Activated B cell treated with CpG ODN at 0.5 μM for 24 hours (primary cell): ENCODE results near the gene NUP214. TPM values are rescaled to one million over a fixed set of nuclear protein-coding genes. Genes with fewer than 3 reads are reported as not detected.

Source experiments
- ATAC-seq: fragments of 200-7000 bp; cut with Tn5 transposase; one replicate; pipeline ENCODE4 v1.10.0; 2021; ENCODE audit warnings: low read depth, mild to moderate bottlenecking, moderate library complexity
- CTCF ChIA-PET: fragments of 350-600 bp; sonication (Branson Sonifier 250); formaldehyde crosslinking; loops from one replicate; lab custom pipeline; 2021; ENCODE audit warnings: antibody characterized with exemption; lab: Charles Lee
- POLR2A ChIA-PET: fragments of 350-600 bp; sonication (Branson Sonifier 250); formaldehyde crosslinking; loops from one replicate; lab custom pipeline; 2021; ENCODE audit warnings: antibody characterized with exemption; lab: Charles Lee
- DNase-seq: peaks from one replicate; pipeline ENCODE4 v3.0.0; 2022
- H3K27ac Mint-ChIP-seq: one replicate; pipeline ENCODE4 v1.8.0; 2020; ENCODE audit warnings: mixed read lengths
- H3K27me3 Mint-ChIP-seq: one replicate; pipeline ENCODE4 v1.8.0; 2021; ENCODE audit warnings: mixed read lengths
- H3K36me3 Mint-ChIP-seq: one replicate; pipeline ENCODE4 v1.8.0; 2021; ENCODE audit warnings: low read depth, mixed read lengths
- H3K4me1 Mint-ChIP-seq: one replicate; pipeline ENCODE4 v1.8.0; 2021; ENCODE audit warnings: mixed read lengths
- H3K4me3 Mint-ChIP-seq: one replicate; pipeline ENCODE4 v1.8.0; 2020; ENCODE audit warnings: mild to moderate bottlenecking, mixed read lengths
- H3K9me3 Mint-ChIP-seq: one replicate; pipeline ENCODE4 v1.8.0; 2020; ENCODE audit warnings: mixed read lengths
- intact Hi-C: fragments of 100-400 bp; cut with micrococcal nuclease; formaldehyde crosslinking; loops from one replicate; pipeline ENCODE4 v1.15.1; 2024
- total RNA-seq: library from RNA; stranded (reverse); gene quantifications from 2 replicates; pipeline ENCODE4 v1.2.3, GENCODE V29; 2022
- TF ChIP-seq, protein P1 (sequence below): fragments of 200-600 bp; IDR thresholded peaks from one replicate; pipeline ENCODE4 v1.8.0; 2022; ENCODE audit warnings: antibody characterized with exemption, mild to moderate bottlenecking

Gene NUP214
- total RNA-seq, 1 donor from 2014 or later = 90.9 TPM

DNA sequence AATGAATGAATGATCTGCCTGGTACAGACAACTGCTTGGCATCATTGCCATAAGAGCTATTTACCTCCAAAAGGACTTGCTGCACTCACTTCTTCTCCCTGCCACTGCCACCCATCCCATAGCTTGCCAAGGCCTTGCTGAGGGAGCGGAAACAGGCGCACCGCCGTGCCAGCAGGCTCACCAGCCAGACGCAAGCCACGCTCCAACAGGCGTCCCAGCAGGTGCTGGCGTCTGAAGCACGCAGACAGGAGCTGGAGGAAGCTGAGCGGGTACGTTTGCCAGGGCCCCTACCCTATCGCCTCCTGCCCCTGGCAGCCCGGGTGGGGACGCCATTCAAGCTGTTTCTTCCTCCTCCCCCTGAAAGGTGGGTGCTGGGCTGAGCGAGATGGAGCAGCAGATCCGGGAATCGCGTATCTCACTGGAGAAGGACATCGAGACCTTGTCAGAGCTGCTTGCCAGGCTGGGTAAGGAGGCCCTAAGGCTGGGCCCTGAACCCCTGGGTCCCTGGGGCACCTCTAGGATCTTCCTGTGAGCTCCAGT is 38.0 kb upstream of the NUP214 start:
- Mint-ChIP-seq H3K36me3 (no peaks in the 10 kb centered on the region), H3K4me1 (no peaks in the 10 kb centered on the region), H3K4me3 (no peak overlapping the region), H3K27ac (no peak overlapping the region), H3K27me3 (peaks cover 2% of the 10 kb centered on the region), H3K9me3 (no peaks in the 10 kb centered on the region)
- TF ChIP-seq, protein P1, sequence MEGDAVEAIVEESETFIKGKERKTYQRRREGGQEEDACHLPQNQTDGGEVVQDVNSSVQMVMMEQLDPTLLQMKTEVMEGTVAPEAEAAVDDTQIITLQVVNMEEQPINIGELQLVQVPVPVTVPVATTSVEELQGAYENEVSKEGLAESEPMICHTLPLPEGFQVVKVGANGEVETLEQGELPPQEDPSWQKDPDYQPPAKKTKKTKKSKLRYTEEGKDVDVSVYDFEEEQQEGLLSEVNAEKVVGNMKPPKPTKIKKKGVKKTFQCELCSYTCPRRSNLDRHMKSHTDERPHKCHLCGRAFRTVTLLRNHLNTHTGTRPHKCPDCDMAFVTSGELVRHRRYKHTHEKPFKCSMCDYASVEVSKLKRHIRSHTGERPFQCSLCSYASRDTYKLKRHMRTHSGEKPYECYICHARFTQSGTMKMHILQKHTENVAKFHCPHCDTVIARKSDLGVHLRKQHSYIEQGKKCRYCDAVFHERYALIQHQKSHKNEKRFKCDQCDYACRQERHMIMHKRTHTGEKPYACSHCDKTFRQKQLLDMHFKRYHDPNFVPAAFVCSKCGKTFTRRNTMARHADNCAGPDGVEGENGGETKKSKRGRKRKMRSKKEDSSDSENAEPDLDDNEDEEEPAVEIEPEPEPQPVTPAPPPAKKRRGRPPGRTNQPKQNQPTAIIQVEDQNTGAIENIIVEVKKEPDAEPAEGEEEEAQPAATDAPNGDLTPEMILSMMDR = no peak
- intact Hi-C loops = no loop called here
- POLR2A ChIA-PET = no interaction called here
- ATAC-seq = no peak
- CTCF ChIA-PET = no interaction called here
- DNase-seq = no peak

DNA sequence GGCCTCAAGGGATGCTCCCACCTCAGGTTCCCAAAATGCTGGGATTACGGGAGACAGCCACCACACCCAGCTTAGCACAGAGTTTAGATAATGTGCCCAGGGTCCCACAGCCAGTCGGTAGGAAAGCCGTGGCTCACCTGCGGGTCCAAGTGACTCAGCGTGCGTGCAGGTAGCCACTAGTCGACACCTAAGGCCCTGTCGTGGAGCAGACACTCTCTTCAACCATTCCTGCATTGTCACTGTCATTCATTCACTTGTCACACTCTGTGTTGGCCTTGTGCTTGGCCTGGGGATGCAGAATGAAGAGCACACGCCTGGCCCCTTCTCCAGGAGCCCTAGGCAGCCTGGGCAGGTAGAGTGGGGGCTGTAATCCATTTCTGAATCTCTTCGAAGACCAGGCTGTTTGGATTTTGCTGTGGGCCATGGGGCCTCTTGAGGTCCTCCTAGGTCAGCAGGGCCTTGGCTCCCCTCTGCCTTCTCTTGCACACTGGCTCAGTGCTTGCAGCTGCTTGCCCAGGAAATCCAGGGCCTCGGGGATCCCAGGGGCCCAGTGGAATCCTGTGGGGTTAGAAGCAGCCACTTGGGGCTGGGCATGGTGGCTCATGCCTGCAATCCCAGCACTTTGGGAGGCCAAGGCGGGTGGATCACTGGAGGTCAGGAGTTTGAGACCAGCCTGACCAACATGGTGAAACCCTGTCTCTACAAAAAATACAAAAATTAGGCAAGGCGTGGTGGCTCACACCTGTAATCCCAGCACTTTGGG is 35.2 kb upstream of the NUP214 start:
- ChIA-PET POLR2A (interaction anchor here (0.6 kb wide), 1 partner anchor 244 kb away, joined by 4 read pairs; no protein-coding TSS in a partner anchor), CTCF (no interaction called here)
- H3K4me3 Mint-ChIP-seq = no peak overlapping the region
- peaks cover 19% of the 10 kb centered on the region for H3K27me3 Mint-ChIP-seq
- ATAC-seq (no peak), DNase-seq (no peak)
- intact Hi-C loops = no loop called here
- H3K27ac Mint-ChIP-seq = no peak overlapping the region
- H3K4me1 Mint-ChIP-seq = no peaks in the 10 kb centered on the region
- TF ChIP-seq, protein P1 = no peak
- no peaks in the 10 kb centered on the region for H3K36me3 Mint-ChIP-seq
- H3K9me3 Mint-ChIP-seq = no peaks in the 10 kb centered on the region

DNA sequence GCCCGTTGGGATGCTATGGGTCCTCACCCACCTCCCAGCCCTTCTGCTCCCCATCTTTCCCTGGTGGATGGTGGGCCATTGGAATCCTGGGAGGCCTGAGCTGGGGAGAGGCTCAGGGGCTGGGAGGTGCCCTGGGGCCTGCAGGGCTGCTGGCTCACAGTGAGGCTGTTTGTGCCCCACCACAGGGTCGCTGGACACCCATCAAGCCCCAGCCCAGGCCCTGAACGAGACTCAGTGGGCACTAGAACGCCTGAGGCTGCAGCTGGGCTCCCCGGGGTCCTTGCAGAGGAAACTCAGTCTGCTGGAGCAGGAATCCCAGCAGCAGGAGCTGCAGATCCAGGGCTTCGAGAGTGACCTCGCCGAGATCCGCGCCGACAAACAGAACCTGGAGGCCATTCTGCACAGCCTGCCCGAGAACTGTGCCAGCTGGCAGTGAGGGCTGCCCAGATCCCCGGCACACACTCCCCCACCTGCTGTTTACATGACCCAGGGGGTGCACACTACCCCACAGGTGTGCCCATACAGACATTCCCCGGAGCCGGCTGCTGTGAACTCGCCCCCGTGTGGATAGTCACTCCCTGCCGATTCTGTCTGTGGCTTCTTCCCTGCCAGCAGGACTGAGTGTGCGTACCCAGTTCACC is 33.9 kb upstream of the NUP214 start:
- ATAC-seq = no peak
- peaks cover 5% of the 10 kb centered on the region for H3K4me1 Mint-ChIP-seq
- H3K36me3 Mint-ChIP-seq = no peaks in the 10 kb centered on the region
- TF ChIP-seq, protein P1 = no peak
- POLR2A ChIA-PET = no interaction called here
- intact Hi-C loops = no loop called here
- peaks cover 26% of the 10 kb centered on the region for H3K27me3 Mint-ChIP-seq
- H3K27ac Mint-ChIP-seq = no peak overlapping the region
- CTCF ChIA-PET = no interaction called here
- no peak overlapping the region for H3K4me3 Mint-ChIP-seq
- no peaks in the 10 kb centered on the region for H3K9me3 Mint-ChIP-seq
- DNase-seq = no peak

DNA sequence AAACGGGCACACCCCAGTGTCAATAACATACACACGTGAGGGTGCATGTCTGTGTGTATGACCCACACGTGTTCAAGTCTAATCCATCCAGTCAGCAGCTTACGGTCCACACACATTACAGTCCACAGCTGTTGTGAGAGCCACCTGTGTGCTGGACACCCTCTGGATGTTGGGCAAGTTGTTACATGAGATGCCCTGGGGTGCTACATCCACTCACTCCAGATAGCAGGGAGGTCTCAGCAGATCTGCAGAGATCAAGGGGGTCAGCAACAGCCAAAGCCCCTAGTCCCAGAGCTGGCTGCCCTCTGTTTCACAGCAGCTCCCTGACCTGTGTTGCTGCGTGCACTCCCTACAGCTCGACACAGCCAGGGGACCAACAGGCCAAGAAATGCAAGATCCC is 33.4 kb upstream of the NUP214 start:
- H3K4me1 Mint-ChIP-seq = peaks cover 5% of the 10 kb centered on the region
- intact Hi-C loops = no loop called here
- TF ChIP-seq, protein P1 = no peak
- ChIA-PET CTCF (no interaction called here), POLR2A (no interaction called here)
- DNase-seq (no peak), ATAC-seq (no peak)
- H3K4me3 Mint-ChIP-seq = no peak overlapping the region
- no peak overlapping the region for H3K27ac Mint-ChIP-seq
- H3K27me3 Mint-ChIP-seq = peaks cover 26% of the 10 kb centered on the region
- no peaks in the 10 kb centered on the region for H3K9me3 Mint-ChIP-seq
- H3K36me3 Mint-ChIP-seq = no peaks in the 10 kb centered on the region
